ENCODE data around the gene PLXDC1.
"Not testable (repeated sequence)": the region's sequence is repeated elsewhere in the genome, so short reads cannot be mapped to it uniquely, and the experiment has no call there.

The PLXDC1 gene

DNA sequence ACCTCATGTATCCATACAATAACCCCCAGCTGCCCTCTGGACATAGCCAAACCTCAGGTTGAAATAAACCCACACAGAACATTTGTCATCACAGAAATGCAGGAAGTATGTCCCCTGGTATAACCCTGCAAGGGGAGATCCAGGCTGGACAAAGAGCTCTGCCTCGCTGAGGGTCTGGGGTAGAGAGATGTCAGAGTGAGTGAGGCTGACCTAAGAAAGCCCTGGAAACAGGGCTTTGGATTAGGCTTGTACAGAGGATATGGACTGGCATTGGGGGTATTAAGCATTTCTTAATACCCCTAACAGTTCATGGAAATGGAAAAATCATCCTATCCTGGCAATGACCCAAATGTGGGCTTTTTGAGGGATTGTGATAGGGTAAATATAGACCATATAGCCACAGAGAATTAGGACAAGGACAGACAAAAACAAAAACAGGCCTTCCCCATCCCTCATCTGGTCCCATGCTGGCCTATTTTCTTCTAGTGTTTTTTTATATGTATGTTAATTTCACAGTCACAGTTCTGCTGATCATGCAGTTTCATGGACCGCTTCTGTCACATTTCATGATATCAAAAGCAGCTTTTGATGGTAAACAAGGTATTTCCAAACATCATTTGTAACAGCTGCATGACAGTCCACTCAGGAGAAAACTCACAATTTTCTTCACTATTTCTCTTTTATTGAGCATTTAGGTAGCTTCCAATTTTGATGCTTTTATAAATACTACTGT lies 26.1 kb downstream of the PLXDC1 start:
- DNase-seq (ENCODE audit: low read depth): no peak

GRCh38 chr17:39123627-39124026 lies 27.8 kb downstream of the PLXDC1 start:
- DNase-seq (ENCODE audit: low read depth): no peak

GRCh38 chr17:39122991-39123390 lies 28.4 kb downstream of the PLXDC1 start:
- DNase-seq (ENCODE audit: low read depth): no peak

- DNase-seq (ENCODE audit: low read depth): not testable (repeated sequence)
Observed at GRCh38 chr17:39121919-39122318, 29.5 kb downstream of the PLXDC1 start.

GRCh38 chr17:39118674-39119419 lies 32.6 kb downstream of the PLXDC1 start:
- DNase-seq (ENCODE audit: low read depth): no peak

DNA sequence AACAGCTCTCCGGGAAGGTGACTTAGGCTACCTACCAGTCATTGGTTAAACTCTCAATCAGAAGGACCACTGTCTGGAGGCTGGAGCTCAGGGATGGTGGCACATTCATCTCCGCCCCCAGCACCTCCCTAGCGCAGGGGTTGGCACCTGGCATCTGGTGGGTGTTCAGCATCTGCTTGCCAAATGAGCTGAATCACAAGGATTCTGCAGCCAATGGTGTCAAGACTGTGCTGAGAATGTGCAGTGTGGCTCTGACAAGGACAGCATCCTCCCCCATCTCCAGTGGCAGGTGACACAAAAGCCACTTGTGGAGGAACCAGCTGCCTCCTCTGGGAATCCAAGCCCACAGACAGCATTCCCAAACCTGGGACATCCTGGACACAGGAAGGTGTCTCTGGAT lies 35.2 kb downstream of the PLXDC1 start:
- DNase-seq (ENCODE audit: low read depth): no peak

GRCh38 chr17:39115135-39115534 lies 36.3 kb downstream of the PLXDC1 start:
- DNase-seq (ENCODE audit: low read depth): no peak

DNA sequence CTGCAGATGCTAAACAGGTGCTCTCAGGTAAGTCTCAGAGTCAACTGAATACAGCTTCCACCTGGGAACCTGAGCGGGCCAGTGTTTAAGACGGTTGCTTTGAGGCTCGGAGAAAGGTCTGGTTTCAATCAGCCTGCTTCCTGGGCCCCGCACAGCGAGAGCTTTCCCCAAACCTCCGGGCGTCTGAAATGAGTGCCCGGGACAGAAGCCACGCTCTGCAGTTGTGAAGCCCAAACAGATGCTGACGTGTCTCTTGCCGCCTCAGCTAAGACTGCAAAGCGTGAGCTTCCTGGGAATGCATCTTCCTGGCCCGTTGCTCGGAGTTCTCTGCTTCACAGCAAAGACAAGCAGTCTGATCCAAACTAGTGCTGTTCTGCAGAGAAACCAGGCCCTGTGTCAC lies 36.7 kb downstream of the PLXDC1 start:
- no peak for DNase-seq (ENCODE audit: low read depth)

DNA sequence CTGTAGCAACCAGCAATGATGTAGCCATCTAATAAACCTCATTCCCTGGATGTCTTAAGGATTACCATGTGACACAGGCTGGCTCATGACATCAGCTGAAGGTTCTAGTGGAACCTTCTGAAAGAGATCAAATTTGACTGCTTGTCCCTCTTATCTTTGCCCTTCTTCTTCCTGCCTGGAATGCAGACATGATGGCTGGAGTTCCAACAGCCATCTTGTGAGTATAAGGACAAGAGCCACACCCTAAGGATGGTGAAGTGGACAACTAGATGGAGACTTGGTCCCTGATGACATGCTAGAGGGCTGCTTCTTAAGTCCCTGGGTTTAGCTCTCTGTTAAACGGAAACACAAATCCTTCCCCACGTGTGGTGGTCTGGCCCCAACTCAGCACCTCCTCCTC lies 37.6 kb downstream of the PLXDC1 start:
- no peak for DNase-seq (ENCODE audit: low read depth)

DNA sequence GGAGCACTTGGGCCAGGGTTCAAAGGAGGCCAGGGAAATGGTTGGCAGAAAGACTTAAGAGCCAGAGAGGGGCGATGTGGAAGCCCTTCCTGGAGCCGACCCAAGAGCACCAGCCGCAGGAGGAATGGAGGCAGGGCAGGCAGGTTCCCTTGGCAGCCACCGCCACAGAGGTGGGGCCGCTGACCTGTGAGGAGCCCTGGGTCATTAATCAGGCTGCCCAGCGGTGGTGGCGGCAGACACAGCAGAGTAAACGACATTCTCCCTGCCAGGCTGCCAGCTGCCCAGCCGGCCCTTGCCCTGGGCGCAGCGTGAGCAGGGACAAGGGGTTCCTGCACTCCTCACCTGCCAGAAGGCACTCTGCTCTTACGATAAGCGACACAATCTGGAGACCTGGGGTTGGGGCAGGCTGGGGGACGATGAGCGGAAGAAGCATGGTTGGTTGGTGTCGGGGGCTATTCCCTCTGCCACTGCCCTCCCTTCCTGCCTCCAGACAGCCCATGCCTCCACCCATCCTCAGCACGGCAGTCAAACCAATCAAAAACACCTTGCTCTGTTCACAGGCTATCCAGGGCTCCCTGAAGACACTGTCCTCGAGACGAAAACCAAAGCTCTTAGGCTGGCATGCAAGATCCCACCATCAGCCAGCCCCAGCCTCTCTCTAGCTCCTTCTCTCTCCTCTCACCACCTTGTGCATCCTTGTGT lies 40.9 kb downstream of the PLXDC1 start:
- DNase-seq (ENCODE audit: low read depth): no peak

DNA sequence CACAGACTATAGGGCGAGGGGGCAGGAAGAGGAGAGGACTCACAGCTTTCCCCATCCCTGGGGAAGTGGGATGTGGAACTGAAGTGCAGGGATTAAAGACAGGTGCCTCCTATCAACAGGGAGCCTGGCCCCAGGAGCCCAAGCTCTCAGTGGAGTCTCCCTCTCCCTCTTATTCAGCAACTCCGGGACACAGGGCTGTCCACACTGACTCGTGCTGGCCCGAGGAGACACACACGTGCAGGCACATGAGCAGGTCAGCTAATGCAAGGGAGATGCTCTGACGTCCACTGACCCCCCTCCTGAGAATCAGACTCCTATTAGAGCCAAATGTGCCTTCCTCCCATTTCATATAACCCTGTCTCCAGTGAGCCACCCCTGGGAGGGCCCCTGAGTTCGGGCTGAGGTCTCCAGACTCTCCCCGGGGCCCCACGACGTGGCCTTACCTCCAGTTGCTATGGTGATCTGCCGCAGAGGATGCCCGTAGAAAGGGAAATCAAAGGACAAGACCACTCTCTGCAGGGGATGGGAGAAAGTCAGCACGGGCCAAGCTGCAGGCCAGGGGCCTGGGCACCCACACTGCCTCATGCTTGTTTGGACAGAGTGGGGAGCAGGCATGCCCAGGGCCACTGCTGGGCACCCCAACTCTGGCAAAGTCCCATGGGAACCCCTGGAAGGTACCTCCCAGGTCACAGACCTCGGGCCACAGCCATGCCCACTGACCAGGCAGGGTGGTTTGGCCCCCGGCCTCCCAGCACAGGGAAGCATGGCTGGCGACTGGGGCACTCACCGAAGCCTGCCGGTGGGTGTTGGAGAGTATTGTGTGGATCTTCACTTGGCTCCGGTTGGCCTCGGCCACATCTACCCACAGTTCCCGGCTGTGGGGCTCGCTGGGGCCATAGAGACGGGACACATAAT lies 42.7 kb downstream of the PLXDC1 start:
- DNase-seq (ENCODE audit: low read depth): no peak

GRCh38 chr17:39107973-39108372 lies 43.5 kb downstream of the PLXDC1 start:
- no peak for DNase-seq (ENCODE audit: low read depth)

- DNase-seq (ENCODE audit: low read depth): no peak
Observed at GRCh38 chr17:39107155-39107554, 44.3 kb downstream of the PLXDC1 start.

- no peak for DNase-seq (ENCODE audit: low read depth)
Observed at GRCh38 chr17:39105705-39106104, 45.7 kb downstream of the PLXDC1 start.

DNA sequence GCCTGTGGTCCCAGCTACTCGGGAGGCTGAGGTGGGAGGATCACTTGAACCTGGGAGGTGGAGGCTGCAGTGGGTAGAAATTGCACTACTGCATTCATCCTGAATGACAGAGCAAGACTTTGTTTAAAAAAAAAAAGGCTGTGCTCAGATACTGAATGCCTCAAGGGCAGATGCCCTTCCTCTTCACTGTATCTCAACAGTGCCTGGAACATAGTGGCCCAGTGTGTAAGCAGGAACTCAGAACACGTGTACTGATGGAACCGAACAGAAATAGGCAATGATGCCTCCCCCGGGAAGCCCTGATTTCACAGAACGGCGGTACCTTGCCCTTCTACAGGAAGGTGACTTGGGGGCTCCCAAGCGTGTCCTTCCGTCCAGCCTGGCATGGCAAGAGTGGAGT lies 46.8 kb downstream of the PLXDC1 start:
- no peak for DNase-seq (ENCODE audit: low read depth)

GRCh38 chr17:39104046-39104445 lies 47.4 kb downstream of the PLXDC1 start:
- no peak for DNase-seq (ENCODE audit: low read depth)

- DNase-seq (ENCODE audit: low read depth): no peak
Observed at GRCh38 chr17:39101091-39101490, 50.3 kb downstream of the PLXDC1 start.

GRCh38 chr17:39100530-39100929 lies 50.9 kb downstream of the PLXDC1 start:
- no peak for DNase-seq (ENCODE audit: low read depth)

- no peak for DNase-seq (ENCODE audit: low read depth)
Observed at GRCh38 chr17:39099663-39100286, 51.7 kb downstream of the PLXDC1 start.

DNA sequence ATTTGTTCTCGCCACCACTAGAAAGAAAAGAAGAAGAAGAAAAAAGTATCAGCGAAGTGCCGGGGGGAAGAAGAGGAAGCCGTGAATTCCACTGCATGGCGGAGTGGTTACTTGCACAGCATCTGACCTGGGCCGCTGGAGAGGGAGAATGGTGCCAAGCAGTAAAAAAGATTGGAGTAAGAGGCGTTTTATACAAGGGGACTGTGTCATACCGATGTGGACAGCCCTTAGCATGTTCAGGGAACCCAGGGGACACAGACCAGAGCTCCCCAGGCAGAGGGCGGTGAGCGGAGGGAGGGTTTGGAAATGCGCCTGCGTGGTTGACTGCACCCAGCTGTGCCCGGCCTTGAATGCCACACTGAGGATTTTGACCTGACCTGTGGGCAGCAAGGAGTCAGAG lies 52.8 kb downstream of the PLXDC1 start:
- no peak for DNase-seq (ENCODE audit: low read depth)

DNA sequence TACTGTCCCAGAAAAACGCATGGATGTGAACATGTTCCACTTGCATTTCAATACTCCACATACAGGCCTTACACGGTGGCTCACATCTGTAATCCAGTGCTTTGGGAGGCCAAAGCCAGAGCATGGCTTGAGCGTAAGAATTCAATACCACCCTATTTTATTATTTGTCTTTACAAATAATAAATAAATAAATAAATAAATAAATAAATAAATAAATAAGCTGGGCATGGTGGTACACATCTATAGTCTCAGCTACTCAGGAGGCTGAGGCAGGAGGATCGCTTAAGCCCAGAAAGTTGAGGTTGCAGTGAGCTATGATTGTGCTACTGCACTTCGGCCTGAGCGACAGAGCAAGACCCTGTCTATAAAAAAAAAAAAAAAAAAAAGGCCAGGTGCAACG lies 53.9 kb downstream of the PLXDC1 start:
- no peak for DNase-seq (ENCODE audit: low read depth)

DNA sequence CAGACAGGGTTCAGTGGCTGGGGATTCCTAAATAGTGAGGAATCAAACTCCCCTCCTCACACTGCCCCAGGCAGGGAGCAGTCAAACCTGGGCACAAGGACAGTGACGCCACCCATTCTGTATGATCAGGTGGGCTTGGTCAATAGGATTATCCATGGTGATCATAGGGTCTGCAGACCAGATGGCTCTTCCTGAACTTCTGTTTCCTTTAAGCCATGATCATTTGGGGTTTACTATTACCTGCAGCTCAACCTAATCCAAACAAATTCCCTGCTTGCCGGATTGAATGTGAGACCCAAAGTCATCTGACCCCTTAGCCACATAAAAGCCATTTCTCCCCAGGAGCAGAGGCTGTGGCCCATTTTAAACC lies 54.3 kb downstream of the PLXDC1 start:
- no peak for DNase-seq (ENCODE audit: low read depth)

Measured in T-helper 22 cell (primary cell).